Kidney capillary endothelial cell (primary cell): Measurements from ENCODE around the gene TUBB.

Experiments
- DNase-seq: peaks from one replicate; pipeline ENCODE4 v3.0.0-alpha.2; 2018; ENCODE audit warnings: low spot score

Gene TUBB

DNA sequence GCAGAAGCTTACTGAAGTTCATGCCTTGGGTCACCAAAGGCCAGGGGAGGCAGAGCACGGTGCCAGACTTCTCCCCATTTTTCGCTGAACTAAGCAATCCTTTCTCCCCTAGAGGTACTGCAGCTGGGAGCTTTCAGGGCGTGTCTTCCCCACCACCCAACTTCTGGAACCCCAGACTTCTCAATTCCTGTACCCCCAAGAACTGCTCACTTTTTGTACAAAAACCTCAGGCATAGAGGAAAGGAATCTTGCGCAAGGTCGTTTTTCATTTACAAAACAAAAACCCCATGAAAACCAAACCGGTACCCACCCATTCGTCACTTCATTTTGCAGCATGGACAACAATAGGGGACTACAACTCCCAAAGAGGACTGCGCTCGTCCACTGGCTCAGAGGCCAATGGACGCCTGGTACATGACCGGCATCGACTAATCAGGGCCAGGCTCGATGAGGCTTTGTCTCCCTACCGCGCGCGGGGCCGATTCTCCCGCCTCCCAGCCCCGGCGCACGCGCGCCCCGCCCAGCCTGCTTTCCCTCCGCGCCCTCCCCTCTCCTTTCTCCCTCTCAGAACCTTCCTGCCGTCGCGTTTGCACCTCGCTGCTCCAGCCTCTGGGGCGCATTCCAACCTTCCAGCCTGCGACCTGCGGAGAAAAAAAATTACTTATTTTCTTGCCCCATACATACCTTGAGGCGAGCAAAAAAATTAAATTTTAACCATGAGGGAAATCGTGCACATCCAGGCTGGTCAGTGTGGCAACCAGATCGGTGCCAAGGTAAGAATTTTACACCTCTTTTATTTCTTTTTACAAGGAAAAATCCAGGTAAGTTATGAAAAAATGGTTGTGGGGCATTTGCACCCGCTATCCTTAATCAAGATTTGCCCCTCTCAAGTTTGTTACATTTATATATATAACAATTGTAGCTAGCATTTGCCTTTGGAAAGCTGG is at the start of gene TUBB:
TSS of gene TUBB (plus strand) at position 562 of the 947 bp plus-strand sequence. CDS start at position 717, 155 bp downstream.
- DNase-seq: peak; percentile 97

- no peak for DNase-seq
Observed at GRCh38 chr6:30670760-30671527, 49.2 kb upstream of the TUBB start.

DNA sequence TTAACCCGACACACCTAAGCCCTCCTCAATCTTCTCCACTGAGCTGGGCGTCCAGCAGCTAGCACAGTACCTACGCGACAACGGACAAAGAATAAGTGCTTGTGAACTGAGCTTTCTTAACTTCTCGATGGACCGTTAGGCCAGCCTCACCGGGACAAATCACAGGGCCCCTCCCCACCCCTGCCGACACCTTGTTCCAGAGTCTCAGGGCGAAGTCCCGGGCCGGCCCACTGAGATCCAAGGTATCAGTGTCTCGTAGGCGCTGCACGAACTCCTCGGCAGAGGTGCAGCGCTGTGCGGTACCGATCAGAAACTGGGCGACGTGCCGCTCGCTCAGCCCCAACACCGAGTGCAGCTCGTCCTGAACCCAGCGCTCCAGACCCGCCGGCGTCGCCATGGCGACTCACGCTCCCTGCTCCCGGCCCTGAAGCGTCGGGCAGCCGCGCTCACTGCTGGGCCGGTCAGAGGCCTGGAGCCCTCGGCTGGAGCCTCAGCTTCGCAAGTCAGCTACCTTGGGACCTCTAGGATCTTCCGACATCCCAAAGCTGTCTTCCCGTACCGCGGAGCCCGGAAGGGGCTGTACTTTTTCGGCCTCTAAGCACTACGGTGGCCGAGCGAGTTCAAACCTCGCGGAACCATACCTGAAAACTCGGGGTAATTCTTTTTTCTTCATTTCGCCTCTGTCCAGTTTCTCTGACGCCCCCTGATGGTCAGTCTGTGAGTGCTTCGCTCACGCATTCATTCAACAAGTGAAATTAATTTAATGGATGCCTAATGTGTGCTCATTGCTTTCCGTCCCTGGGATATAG is 47.5 kb upstream of the TUBB start, which contains the start of gene DHX16:
TSS of gene DHX16 (minus strand) at position 562 of the 809 bp plus-strand sequence. CDS start at position 397, 165 bp downstream.
- DNase-seq: peak; percentile 98

GRCh38 chr6:30676660-30677285 is 43.4 kb upstream of the TUBB start:
- DNase-seq: no peak

- DNase-seq: no peak
Observed at GRCh38 chr6:30678964-30679726, 41.0 kb upstream of the TUBB start.

DNA sequence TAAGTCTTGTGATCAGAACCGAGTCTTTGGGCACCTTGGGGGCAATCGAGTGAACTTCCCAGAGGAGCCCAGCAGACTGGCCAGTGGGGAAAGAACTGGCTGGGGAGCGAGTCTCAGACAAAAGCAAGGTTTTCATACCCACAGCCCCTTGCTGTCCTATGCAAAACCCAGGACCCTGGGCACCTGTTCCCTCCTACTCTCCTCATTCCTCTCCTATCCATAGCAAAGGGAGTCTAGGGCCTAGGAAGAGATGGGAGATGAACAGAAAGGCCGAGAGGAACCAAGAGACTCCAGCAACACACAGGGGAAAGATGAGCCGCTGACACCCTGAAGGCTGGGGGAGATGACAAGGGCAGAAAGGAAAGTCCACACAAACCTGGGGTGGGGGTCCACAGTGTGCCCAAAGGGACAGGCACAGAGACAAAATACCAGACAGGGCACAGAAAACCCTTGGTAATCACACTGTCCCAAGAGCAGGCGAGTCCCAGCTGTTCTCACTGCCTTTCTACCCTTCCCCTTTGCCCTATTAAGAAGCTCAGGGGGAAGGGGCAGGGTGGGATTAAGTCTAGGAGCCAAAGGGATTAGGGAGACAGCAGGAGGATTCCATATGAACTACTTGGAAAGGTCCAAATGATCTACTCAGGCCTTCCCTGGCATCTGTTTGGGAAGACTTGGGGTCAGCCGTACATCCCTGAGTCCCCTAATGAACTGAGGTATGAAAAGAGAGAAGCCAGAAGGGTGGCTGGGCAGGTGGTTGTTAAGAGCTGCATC is 40.2 kb upstream of the TUBB start:
- DNase-seq: no peak

- no peak for DNase-seq
Observed at GRCh38 chr6:30681766-30682142, 38.4 kb upstream of the TUBB start.

DNA sequence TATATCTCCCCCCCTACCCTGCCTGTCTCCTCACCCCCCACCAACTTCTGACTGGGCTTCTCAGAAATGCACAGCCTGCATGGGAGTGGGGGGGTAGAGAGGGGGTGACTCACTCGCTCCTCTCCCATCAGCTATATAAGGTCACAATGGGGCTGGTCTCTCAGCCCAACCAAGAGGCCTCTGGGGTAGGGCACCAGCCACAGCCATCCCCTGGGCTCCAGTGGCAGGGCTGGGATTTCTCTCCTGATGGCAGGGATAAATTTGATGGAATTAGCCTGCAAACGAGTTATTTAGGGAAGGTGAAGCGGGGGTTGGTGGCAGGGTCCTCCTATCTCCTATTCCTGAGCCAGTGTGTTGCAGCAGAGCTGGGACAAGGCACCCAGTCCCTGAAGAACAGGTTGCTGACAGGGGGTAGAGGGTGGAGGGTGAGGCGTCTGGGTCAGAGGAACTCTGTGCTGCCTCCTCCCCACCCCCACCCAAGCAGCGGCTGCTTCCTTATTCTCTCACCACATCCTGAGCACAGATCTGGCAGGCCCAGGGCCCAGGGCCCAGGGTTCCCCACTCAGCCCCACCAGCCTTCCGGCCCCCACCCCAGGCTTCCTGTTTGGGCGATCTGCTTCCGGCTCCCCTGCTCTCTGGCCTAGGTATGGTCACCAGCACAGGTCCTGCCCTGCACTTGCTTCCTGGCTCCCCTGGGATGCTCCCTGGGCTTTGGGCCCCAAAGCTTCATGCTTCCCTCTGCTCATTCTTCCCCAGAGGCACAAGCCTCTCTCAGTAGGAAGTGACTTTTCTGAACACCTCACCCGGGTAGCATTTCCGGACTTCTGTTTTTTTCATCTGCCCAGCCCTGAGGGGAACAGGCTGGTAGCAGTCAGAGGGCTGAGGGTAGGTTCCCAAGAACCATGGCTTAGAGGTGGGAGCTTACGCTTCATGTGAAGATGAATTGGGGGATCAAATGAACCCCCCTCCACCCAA is 37.7 kb upstream of the TUBB start:
- peak; percentile 98 for DNase-seq

- DNase-seq: no peak
Observed at GRCh38 chr6:30683183-30683979, 36.8 kb upstream of the TUBB start.

DNA sequence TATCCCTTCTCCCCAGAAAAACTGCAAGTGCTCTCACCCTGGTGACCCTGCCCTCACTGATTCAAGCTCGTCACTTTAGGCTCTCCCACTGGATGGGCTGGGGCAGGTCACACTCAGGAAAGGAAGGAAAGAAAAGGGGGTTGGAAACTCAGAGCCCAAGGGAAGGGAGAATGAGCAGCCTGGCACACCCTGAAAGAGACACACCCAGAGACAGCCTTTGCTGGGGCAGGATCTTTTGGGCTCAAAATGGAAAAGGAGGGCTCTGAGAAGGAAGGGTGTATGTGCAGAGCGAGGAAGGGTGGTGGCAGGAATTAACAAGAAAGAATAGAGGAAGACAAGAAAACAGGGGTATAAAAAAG is 36.2 kb upstream of the TUBB start:
- no peak for DNase-seq

DNA sequence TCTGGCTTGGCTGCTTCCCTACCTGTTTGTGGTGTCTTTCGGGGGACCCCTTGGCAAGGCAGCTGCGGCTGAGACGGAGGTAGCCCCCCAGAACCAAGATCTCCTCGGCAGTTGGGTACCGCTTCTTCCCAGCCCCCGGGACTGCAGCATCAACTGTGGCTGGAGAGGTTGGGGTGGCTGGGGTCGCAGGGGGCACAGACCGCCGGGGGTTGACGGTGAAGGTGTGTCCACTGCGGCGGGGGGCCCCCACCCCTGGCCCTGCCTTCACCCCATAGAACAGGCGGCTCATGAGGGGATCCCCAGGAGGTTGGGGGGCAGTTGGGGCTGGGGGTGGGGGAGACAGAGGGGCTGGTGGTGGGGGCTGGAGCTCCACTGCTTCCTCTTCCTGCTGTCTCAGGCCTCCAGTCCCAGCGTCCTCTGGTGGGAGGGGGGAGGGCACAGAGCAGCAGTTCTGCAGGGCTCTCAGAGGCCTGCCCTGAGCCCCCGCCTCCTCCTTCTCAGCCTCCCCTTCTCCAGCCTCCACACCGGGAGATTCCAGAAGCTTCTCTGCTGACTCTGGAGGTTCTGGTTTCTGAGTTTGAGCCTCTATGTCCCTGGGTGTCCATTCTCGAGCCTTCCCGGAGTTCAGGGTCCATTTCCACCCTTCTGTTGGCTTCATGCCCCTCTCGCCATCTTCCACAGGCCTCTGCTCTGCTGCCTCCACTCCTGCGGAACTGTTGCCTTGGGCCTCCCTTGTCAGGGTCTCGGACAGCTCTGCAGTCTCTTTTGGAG is 35.6 kb upstream of the TUBB start:
- DNase-seq: no peak

- no peak for DNase-seq
Observed at GRCh38 chr6:30685157-30686008, 34.8 kb upstream of the TUBB start.

DNA sequence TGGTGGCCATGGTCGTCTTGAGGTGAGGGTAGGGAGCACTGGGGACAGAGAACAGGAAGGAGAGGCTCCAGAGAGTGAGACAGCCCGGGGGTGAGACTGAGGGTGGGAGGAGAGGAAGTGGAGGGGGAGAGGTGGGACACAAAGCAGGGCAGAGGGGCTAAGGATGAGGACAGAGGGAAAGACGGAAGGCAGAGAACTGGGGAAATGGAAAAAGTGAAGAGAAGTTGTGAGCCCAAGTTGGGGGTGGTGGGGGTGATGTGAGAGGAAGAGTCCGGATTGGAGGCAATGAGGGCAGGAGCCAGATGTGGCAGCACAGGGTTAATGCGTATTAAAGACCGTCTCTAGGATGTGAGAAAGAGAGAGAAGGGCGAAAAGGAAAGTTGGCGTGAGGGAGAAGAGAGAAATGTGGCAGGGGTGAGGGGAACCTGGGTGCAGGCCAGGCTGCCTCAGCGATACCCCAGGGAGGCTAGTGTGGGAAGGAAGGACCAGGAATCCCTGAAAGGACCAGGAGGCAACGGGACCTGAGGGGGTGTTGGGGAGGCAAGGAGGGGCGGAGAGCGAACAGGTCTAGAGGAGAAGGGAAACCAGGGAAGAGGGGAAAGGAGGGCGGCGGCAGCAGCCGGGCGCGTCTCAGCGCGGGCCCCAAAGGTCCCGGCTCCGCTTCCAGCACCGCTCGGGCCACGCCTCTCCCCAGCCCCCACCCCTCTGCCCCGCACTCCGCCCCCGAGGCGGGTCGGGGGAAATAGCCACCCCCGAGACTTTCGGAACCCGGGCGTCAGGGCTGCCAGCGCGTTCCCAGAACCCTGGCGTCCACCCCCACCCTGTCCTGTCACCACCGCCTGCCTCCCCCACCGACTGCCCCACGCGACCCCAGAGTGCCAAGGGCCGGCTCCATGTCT is 33.9 kb upstream of the TUBB start, which contains the start of gene PPP1R18:
TSS of gene PPP1R18 (minus strand) at position 637 of the 899 bp plus-strand sequence. CDS start at position 10, 627 bp downstream.
- DNase-seq: no peak

DNA sequence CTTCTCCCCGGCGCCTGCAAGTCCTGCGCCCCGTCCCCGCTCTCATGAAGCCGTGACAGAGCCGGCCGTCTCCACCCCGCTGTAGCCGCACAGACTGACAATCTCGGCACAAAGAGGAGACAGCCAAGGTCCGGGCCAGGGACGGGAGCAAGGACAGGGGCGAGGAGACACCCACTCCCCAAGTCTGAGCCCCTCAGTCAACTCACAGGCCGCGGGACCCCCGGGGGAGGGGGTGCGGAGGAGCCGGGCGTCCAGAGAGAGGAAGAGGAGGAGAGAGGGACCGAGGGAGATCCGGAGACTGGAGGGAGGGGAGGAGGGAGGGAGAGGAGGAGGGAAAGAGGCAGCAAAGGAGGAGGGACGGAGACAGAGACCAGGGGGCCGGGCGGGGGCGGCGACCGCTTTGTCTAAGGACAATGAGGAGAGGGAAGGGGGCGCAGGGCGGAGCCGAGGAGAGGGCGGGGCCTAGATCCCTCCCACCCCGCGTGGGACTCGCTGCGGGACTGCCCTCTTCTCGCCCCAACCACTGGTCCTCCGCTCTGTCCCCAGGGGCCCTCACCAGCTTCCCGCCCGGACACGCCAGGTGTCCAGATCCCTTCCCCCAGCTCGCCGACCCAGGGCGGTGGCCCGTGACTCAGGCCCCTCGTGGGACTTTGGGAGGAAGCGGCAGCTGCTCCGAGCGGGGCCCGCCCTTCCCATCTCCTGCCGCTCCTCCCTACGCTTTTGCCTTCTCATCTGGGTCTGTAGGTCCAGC is 33.1 kb upstream of the TUBB start:
- DNase-seq: peak; percentile 97
